ES-I3 (cell line): ENCODE results near the gene SVOPL.

ENCODE experiments used
- H3K36me3 ChIP-seq: 2 replicates; pipeline ENCODE4 v1.6.1; 2013; ENCODE audit warnings: mild to moderate bottlenecking, low read length, control low read depth, moderate library complexity; ENCODE audit not compliant: insufficient read depth
- H3K4me1 ChIP-seq: 2 replicates; pipeline ENCODE4 v1.6.1; 2013; ENCODE audit warnings: mild to moderate bottlenecking, control low read depth, low read length; ENCODE audit not compliant: insufficient read depth
- H3K9ac ChIP-seq: 2 replicates; pipeline ENCODE4 v1.6.1; 2013; ENCODE audit warnings: low read depth, mild to moderate bottlenecking, low read length, moderate library complexity
- H3K9me3 ChIP-seq: 2 replicates; pipeline ENCODE4 v1.6.1; 2013; ENCODE audit warnings: mild to moderate bottlenecking, low read length, moderate library complexity; ENCODE audit not compliant: control insufficient read depth, insufficient read depth

The SVOPL gene

DNA sequence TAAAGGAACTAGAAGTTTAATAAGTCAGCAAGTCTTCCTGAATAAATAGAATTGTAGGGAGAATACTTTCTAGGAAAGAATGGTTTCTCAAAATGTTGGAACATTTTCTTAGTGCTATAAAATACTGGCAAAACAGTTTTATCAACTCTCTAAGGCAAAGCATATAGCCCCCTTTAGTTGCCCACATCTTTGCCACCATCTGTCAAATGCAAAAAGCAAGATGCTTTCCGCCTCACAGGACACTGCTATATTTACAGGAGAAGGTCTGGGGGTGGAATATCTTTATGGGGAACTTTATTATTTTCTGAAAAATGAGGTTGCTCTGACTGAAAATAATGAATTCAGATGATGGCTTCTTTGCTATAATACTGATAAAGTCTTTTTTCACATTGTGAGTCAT, 78.3 kb downstream of the SVOPL start:
- Histone ChIP-seq H3K36me3 (no peaks in the 10 kb centered on the region; the same call in 1 of the 2 replicates), H3K9ac (no peak overlapping the region), H3K4me1 (0 out of 2 replicates have a peak, but pooled peaks cover 7% of the 10 kb centered on the region)

DNA sequence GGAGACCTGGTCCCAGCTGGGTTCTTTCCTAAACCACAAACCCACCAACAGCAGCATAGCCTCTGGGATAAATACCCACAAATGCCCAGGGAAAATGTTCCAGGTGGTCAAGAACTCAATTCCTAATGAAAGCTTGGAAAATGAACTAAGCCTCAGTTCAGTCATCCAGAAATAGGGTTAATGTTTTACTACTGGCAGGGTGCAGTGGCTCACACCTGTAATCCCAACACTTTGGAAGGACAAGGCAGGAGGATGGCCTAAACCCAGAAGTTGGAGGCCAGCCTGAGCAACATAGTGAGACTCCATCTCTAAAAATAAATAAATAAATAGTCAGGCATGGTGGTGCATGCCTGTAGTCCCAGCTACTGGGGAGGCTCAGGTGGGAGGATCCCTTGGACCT, 82.2 kb downstream of the SVOPL start:
- no peaks in the 10 kb centered on the region for H3K4me1 ChIP-seq
- H3K9me3 ChIP-seq, result no peaks in the 10 kb centered on the region
- H3K36me3 ChIP-seq, result no peaks in the 10 kb centered on the region
- H3K9ac ChIP-seq, result no peak overlapping the region

More for the DNA sequence above, 78.3 kb downstream of the SVOPL start:
- no peaks in the 10 kb centered on the region for H3K9me3 ChIP-seq

DNA sequence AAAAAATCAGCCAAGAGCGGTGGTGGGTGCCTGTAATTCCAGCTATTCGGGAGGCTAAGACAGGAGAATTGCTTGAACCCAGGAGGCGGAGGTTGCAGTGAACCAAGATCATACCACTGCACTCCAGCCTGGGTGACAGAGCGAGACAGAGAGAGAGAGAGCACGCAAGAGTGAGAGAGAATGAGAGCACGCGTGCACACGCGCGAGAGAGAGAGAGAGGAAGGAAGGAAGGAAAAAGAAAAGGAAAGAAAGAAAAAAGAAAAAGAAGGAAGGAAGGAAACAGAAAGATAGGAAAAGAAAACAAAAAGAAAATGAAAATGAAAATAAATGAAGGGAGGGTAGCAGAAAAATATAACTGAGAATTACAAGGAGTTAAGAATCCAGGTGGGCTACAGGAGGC, 82.7 kb downstream of the SVOPL start:
- H3K36me3 ChIP-seq, result no peaks in the 10 kb centered on the region

DNA sequence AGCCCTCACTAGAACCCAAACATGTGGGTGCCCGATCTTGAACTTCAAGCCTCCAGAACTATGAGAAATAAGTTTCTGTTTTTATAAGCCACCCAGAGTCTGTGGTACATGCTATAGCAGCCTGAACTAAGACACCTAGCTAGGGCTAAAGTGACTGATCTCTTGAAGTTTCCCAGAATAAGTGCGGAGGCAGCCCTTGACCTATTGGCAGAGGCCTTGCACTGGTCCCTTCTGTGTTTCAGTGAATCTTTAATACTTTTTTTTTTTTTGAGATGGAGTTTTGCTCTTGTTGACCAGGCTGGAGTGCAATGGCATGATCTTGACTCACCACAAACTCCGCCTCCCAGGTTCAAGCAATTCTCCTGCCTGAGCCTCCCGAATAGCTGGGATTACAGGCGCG, 85.1 kb downstream of the SVOPL start:
- Histone ChIP-seq H3K4me1 (no peaks in the 10 kb centered on the region), H3K9ac (no peak overlapping the region), H3K9me3 (no peaks in the 10 kb centered on the region)

More for the DNA sequence above, 82.7 kb downstream of the SVOPL start:
- no peak overlapping the region for H3K9ac ChIP-seq
- no peaks in the 10 kb centered on the region for H3K9me3 ChIP-seq
- H3K4me1 ChIP-seq, result no peaks in the 10 kb centered on the region

DNA sequence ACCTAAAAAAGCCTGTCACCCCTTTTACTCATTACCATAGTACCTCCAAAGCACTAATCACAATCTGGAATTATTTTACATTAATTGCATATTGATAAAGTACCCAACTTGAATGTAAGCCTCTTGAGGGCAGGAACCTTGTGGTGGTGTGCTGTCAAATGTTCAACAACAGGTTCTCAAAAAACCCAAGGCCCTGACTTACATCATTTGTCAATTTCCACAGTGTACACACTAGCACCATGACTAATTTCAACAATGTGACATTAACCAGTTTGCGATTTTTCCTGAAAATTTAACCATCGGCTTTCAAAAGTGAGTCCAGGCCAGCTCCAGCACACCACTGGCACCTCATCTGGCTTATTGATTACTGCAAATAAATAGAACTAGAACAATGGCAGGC, 87.5 kb downstream of the SVOPL start:
- H3K9ac ChIP-seq, result no peak overlapping the region
- no peaks in the 10 kb centered on the region for H3K4me1 ChIP-seq
- H3K36me3 ChIP-seq, result no peaks in the 10 kb centered on the region
- H3K9me3 ChIP-seq, result no peaks in the 10 kb centered on the region

More for the DNA sequence above, 85.1 kb downstream of the SVOPL start:
- no peaks in the 10 kb centered on the region for H3K36me3 ChIP-seq

DNA sequence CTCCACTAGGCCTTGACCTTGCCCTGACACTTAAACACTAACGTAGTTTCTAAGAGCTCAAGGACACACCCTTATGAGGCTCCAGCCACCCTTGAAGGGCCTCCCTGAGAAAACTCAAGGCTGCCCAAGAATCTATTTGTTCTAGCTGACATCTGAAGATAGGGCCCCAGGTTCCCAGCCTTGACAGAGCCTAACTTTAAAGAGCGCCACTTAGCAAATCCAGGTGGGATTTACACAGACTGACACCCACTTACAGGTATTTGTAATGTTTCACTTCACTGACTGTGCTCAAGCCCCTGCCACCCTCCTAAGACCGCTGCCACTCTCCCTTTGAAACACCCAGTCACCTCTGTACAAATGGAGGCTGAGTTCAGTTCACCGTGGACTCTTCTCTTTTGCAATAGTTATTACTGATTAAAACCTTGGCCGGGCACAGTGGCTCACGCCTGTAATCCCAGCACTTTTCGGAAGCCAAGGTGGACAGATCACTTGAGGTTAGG, 90.4 kb downstream of the SVOPL start:
- no peaks in the 10 kb centered on the region for H3K4me1 ChIP-seq
- no peaks in the 10 kb centered on the region; the same call in 1 of the 2 replicates for H3K9me3 ChIP-seq
- no peaks in the 10 kb centered on the region for H3K36me3 ChIP-seq
- H3K9ac ChIP-seq, result no peak overlapping the region

DNA sequence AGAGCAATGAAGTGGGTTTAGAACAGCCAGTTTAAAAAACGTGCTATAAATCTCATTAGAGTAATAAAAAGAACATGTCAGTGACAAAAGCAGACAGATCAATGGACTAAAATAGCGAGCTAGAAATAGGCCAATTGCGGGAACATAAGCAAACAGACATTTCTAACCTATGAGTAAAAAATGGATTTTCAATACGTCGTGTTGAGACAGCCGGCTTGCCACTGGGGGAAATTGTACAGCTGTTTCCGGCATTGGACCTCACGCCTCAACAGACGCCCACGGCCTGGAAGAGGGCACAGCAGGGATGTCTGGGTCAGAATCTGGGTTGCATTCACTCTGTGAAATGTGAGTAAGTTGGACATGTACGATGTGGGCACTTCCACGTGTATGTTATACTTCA, 92.9 kb downstream of the SVOPL start:
- no peak overlapping the region for H3K9ac ChIP-seq
- no peaks in the 10 kb centered on the region for H3K36me3 ChIP-seq
- H3K4me1 ChIP-seq, result no peaks in the 10 kb centered on the region
- no peaks in the 10 kb centered on the region; the same call in 1 of the 2 replicates for H3K9me3 ChIP-seq

DNA sequence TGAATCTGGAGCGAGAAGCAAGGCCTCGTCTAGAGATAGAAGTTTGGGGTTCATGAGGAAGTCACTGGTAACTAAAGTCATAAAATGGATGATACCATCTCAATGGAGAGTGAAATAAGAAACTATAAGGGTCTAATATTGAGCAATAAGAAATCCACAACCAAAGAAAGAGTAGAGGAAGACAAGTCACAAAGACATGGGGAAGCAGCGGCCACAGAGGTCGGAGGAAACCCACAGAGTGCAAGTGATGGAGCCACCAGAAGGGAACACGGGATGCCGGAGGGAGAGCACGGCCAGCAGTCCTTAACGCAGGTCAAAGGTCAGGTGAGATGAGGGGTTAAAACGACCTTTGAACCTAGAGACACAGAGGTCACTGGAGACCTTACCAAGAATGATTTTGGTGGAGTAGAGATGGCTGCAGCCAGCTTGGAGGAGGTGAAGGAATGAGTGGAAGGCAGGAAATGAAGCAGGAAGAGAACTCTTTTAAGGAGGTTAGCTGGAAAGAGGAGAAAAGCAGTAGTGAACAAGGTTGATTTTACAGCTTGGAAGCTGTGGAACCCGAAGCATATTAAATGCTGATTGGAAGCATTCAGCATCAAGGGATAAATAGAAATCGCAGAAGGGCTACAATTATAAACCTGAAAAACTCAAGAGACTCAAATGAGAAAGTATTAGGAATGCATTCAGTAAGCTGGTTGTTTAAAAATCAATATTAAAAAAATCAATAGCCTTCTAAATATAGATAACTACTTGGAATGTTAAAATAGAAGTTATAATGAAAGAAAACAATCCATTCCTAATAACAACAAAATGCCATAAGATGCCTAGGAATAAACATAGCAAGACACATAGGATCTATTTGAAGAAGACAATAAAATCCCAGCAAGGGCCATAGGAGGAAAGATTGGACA, 93.7 kb downstream of the SVOPL start:
- no peaks in the 10 kb centered on the region for H3K36me3 ChIP-seq
- no peaks in the 10 kb centered on the region; the same call in 1 of the 2 replicates for H3K9me3 ChIP-seq
- no peak overlapping the region for H3K9ac ChIP-seq
- H3K4me1 ChIP-seq, result no peaks in the 10 kb centered on the region

DNA sequence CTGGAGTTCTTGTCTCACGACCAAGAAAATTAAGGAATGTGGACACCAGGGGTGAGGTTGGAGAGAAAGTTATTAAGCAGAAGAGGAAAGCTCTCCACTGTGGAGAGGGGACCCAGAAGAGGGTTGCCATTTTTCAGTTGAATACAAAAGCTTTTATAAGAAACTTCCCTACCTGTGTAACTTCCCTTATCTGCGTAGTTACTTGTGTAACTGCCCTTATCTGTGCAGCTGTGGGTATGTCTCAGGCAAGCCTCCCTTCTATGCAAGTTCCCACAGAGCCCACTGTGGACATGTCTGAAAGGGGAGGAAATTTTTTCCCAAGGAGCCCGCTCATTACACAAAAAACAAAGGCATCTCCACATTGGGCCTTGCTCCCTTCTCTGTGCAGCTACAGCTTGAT, 94.9 kb downstream of the SVOPL start:
- no peaks in the 10 kb centered on the region for H3K36me3 ChIP-seq

DNA sequence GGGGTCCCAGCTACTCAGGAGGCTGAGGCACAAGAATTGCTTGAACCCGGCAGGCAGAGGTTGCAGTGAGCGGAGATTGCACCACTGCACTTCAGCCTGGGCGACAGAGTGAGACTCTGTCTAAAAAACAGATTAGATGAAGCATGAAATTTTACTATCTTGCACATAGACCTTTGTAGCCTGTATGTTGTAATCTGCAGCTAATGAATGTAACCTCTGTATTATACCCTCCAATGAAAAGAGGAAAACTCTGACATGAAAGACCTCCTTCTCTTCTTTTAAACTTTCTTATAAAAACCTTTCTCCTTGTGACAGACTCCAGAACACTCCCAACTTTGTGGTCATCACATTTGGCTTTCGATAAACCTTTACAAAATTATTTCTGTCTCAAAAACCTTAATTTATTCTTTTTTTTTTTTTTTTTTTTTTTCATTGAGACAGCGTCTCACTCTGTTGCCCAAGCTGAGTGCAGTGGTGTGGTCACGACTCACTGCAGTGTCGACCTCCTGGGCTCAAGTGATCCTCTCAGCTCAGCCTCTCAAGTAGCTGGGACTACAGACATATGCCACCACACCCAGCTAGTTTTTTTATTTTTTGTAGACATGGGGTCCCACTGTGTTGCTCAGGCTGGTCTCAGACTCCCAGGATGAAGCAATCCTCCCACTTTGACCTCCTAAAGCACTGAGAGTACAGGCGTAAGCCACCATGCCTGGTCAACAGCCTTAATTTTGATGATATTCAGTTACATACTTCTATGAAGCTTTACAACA, 97.4 kb downstream of the SVOPL start:
- Histone ChIP-seq H3K4me1 (no peaks in the 10 kb centered on the region), H3K9ac (no peak overlapping the region), H3K9me3 (no peaks in the 10 kb centered on the region; the same call in 1 of the 2 replicates), H3K36me3 (no peaks in the 10 kb centered on the region)

More for the DNA sequence above, 94.9 kb downstream of the SVOPL start:
- Histone ChIP-seq H3K9ac (no peak overlapping the region), H3K9me3 (no peaks in the 10 kb centered on the region; the same call in 1 of the 2 replicates), H3K4me1 (no peaks in the 10 kb centered on the region)

DNA sequence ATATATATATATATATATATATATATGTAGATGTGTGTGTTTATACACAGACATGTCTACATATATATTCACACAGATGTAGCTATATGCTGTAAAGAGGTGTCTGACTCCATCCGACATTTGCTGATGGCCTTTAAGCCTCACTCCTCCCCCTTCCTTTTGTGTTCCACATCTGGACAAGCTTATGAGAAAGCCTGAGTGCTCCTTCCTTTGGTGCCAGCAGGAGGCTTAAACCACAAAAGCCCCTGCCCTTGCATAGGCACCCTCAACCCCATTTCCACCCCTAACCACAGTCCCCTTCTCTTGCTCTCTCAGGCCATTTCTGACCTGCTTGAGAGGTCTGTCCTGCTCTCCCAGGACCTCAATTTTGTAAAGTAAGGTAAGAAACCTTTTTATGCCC, 98.7 kb downstream of the SVOPL start:
- no peaks in the 10 kb centered on the region for H3K4me1 ChIP-seq
- no peaks in the 10 kb centered on the region; the same call in 1 of the 2 replicates for H3K9me3 ChIP-seq
- no peak overlapping the region for H3K9ac ChIP-seq
- H3K36me3 ChIP-seq, result no peaks in the 10 kb centered on the region

DNA sequence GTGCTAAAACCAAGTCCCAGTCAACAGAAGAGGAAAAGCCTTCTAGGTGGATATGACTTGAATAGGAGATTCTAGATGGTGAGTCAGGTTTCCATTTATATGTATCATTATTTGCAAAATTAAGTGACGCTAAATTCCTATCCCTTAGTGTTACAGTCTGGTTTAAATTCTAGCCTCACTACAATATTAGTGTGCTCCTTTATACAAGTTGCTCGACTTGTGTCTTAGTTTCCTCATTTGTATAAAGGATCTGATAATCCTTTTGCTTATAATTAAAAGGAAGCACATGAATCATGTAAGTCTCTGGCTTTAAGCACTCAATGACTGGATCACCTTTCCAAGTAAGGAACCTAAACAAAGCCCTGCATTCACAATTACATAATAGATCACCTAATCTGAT, 105.7 kb downstream of the SVOPL start:
- H3K36me3 ChIP-seq, result no peaks in the 10 kb centered on the region
- no peak overlapping the region for H3K9ac ChIP-seq
- H3K4me1 ChIP-seq, result no peaks in the 10 kb centered on the region
- H3K9me3 ChIP-seq, result no peaks in the 10 kb centered on the region

DNA sequence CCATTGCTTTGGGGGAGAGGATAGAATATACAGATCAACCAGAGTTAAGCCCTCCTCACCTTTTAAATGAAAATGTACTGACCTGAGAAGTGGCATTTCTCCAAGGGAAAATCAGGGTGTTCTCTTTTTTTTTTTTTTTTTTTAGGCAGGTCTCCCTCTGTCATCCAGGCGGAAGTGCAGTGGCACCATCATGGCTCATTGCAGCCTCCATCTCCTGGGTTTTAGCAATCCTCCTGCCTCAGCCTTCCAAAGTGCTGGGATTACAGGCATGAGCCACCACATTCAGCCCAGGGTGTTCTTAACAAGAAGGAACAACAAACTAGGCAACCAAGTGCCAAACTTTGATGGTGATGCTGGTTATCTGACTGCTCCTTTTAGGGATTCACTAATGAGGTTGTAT, 111.0 kb downstream of the SVOPL start:
- Histone ChIP-seq H3K4me1 (no peaks in the 10 kb centered on the region), H3K36me3 (peaks cover 12% of the 10 kb centered on the region), H3K9me3 (no peaks in the 10 kb centered on the region), H3K9ac (no peak overlapping the region)

DNA sequence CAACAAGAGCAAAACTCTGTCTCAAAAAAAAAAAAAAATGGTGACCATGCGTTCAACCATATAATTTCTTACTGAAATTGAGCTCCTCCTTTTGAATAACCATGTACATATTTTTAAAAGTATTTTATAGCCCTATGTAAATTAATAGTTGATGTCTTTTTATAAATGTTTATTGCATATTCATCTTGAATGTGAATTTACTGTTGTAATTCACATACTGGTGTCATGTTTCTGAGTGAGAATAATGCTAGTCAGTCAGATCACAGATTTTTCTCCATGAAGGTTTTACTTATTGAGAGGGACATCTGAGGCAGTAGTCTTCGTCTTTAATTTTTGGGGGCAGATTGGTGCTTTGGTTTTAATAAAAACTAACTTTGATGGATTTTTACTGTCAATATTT, 112.2 kb downstream of the SVOPL start:
- H3K36me3 ChIP-seq, result peaks cover 16% of the 10 kb centered on the region
- H3K4me1 ChIP-seq, result no peaks in the 10 kb centered on the region
- H3K9me3 ChIP-seq, result no peaks in the 10 kb centered on the region
- H3K9ac ChIP-seq, result no peak overlapping the region
